Measurements from ENCODE around the gene CPT1A.
A peak's percentile ranks its signal among the peaks of the same experiment; 100 is the strongest.

DNA sequence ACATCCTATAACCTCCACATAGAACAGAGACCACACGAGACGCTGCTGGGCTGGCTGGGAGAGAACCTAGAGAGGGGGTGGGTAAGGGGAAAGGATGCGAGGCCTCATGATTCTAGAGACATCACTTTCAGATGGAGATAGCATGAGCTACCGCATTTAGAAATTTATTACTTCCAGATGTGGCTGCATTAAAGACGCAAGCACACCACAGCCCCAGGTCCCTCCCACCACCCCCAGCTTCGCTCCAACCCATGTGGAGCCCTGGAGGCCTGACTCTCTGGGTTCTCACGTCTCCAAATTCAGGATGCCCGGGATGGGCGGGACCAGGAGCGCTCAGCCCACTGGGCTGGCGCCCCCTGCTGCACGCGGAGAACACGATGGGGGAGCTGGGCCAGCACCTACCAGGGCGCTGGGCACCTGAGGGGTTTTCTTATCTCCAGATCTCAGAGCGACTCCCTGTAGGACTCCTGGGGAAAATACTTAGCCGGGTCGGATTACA lies 48.3 kb upstream of the CPT1A start:
- no peak for TF ChIP-seq POLR2A (IDR thresholded peaks at IDR 0.05)
- TF ChIP-seq, protein P1, sequence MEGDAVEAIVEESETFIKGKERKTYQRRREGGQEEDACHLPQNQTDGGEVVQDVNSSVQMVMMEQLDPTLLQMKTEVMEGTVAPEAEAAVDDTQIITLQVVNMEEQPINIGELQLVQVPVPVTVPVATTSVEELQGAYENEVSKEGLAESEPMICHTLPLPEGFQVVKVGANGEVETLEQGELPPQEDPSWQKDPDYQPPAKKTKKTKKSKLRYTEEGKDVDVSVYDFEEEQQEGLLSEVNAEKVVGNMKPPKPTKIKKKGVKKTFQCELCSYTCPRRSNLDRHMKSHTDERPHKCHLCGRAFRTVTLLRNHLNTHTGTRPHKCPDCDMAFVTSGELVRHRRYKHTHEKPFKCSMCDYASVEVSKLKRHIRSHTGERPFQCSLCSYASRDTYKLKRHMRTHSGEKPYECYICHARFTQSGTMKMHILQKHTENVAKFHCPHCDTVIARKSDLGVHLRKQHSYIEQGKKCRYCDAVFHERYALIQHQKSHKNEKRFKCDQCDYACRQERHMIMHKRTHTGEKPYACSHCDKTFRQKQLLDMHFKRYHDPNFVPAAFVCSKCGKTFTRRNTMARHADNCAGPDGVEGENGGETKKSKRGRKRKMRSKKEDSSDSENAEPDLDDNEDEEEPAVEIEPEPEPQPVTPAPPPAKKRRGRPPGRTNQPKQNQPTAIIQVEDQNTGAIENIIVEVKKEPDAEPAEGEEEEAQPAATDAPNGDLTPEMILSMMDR (IDR thresholded peaks at IDR 0.05): peak; percentile 6 to 39 (median 35)

Measured in testis (tissue), 2 donors.